ENCODE measurements around the gene DDX10. TPM values are rescaled to one million over a fixed set of nuclear protein-coding genes. Genes with fewer than 3 reads are reported as not detected.

Gene DDX10
- total RNA-seq, 4 donors from 2014 or later: 11.5 to 22.0 (median 14.3) TPM

DNA sequence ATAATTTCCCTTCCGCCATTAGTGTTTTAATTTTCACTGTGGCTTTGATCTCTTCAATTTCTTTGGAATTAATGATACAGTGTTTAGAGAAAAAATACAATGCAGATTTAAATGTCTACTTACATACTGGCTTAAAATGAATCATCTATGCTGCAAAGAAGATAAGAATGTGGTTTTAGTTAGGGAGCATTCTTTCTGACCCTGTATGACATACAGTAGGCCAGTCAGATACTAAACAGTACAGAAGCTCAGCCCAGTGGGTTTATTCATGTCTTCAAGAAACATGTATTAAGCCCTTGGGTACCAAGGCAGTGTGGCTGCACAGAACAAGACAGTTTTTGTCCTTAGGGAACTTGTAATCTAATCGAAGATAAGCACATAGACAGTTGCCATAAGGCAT lies 268.8 kb downstream of the DDX10 start:
- Histone ChIP-seq H3K27ac (replicated peaks in 1 of 4) (no peak overlapping the region), H3K36me3 (no peaks in the 10 kb centered on the region), H3K27me3 (no peaks in the 10 kb centered on the region), H3K4me3 (no peak overlapping the region), H3K9me3 (no peaks in the 10 kb centered on the region), H3K4me1 (no peaks in the 10 kb centered on the region)
- no peak for DNase-seq (ENCODE audit: extremely low spot score)
- intact Hi-C loops (cut with DNase I): no loop called here
- TF ChIP-seq CTCF (IDR thresholded peaks at IDR 0.05) (no peak), POLR2A (IDR thresholded peaks at IDR 0.05; ENCODE audit: low read depth) (no peak), EP300 (IDR thresholded peaks at IDR 0.05) (no peak), POLR2AphosphoS5 (IDR thresholded peaks at IDR 0.05) (no peak)
- 95% methylated on average over 2 of the region's 2 CpGs for WGBS

GRCh38 chr11:108934289-108934688 lies 269.4 kb downstream of the DDX10 start:
- Histone ChIP-seq H3K4me1 (no peaks in the 10 kb centered on the region), H3K4me3 (no peak overlapping the region), H3K27ac (replicated peaks in 1 of 4) (no peak overlapping the region), H3K9me3 (no peaks in the 10 kb centered on the region), H3K36me3 (no peaks in the 10 kb centered on the region), H3K27me3 (no peaks in the 10 kb centered on the region)
- intact Hi-C loops (cut with DNase I): no loop called here
- no peak for TF ChIP-seq POLR2A (IDR thresholded peaks at IDR 0.05; ENCODE audit: low read depth)
- TF ChIP-seq EP300 (IDR thresholded peaks at IDR 0.05): no peak
- TF ChIP-seq CTCF (IDR thresholded peaks at IDR 0.05): no peak
- TF ChIP-seq POLR2AphosphoS5 (IDR thresholded peaks at IDR 0.05): no peak
- no peak for DNase-seq (ENCODE audit: extremely low spot score)

- no peak overlapping the region for H3K4me3 ChIP-seq
- intact Hi-C loops (cut with DNase I): no loop called here
- H3K27me3 ChIP-seq: no peaks in the 10 kb centered on the region
- DNase-seq (ENCODE audit: extremely low spot score): no peak
- no peak overlapping the region for H3K27ac ChIP-seq (replicated peaks in 1 of 4)
- TF ChIP-seq POLR2A (IDR thresholded peaks at IDR 0.05; ENCODE audit: low read depth): no peak
- TF ChIP-seq CTCF (IDR thresholded peaks at IDR 0.05): no peak
- TF ChIP-seq POLR2AphosphoS5 (IDR thresholded peaks at IDR 0.05): no peak
- no peak for TF ChIP-seq EP300 (IDR thresholded peaks at IDR 0.05)
- H3K4me1 ChIP-seq: no peaks in the 10 kb centered on the region
- H3K36me3 ChIP-seq: no peaks in the 10 kb centered on the region
- WGBS: 95% methylated on average over 7 of the region's 7 CpGs
- H3K9me3 ChIP-seq: no peaks in the 10 kb centered on the region
Measured at GRCh38 chr11:108934696-108935095, 269.8 kb downstream of the DDX10 start.

DNA sequence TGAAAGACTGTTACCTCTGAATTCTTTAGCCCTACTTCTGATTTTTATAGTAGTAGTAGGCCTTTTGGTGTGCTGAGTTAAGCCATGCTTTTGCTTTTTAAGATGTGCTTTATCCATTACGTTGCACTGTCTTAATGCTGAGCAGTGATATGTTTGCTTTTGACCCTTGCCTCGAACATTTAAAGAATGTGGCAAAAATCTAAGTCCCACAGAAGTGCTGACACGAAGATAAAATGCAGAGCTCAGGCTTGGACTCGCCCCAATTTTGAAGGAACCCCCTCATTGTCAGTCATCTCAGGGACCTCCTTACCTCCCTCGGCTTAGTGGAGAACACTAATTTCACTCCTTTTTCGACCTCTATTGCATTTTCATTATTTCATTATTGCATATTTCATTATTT lies 272.9 kb downstream of the DDX10 start:
- WGBS: 88% methylated on average over 6 of the region's 6 CpGs
- Histone ChIP-seq H3K4me1 (no peaks in the 10 kb centered on the region), H3K27ac (replicated peaks in 1 of 4) (no peak overlapping the region), H3K27me3 (no peaks in the 10 kb centered on the region), H3K9me3 (no peaks in the 10 kb centered on the region), H3K4me3 (no peak overlapping the region), H3K36me3 (peaks cover 0 to 23% (median 14%) of the 10 kb centered on the region in 4 donors)
- intact Hi-C loops (cut with DNase I): no loop called here
- DNase-seq (ENCODE audit: extremely low spot score): no peak
- TF ChIP-seq CTCF (IDR thresholded peaks at IDR 0.05) (no peak), EP300 (IDR thresholded peaks at IDR 0.05) (no peak), POLR2AphosphoS5 (IDR thresholded peaks at IDR 0.05) (no peak), POLR2A (IDR thresholded peaks at IDR 0.05; ENCODE audit: low read depth) (no peak)

DNA sequence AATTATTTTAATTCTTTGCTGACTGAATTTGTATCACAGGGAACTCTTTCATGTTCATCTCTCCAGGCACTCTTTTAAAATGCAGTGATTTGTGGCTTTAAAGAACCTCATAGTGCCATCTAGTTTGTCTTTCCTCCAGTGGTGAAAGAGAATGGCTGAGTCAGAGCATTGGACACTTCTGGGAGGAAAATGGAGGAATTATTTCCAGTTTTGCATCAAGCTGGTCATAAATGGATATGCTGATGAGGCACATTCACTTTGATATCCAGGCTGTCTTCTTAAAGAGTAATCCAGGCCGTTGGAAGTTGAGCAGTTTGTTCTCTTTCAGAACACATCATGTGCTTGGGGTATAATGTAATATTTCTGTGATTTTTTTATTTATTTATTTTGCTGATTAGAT lies 273.7 kb downstream of the DDX10 start:
- WGBS: 88% methylated on average over 1 of the region's 1 CpG
- no peak overlapping the region for H3K27ac ChIP-seq (replicated peaks in 1 of 4)
- no peak overlapping the region for H3K4me3 ChIP-seq
- H3K9me3 ChIP-seq: no peaks in the 10 kb centered on the region
- no peaks in the 10 kb centered on the region for H3K27me3 ChIP-seq
- intact Hi-C loops (cut with DNase I): no loop called here
- no peaks in the 10 kb centered on the region for H3K4me1 ChIP-seq
- DNase-seq (ENCODE audit: extremely low spot score): no peak
- TF ChIP-seq POLR2AphosphoS5 (IDR thresholded peaks at IDR 0.05) (no peak), EP300 (IDR thresholded peaks at IDR 0.05) (no peak), POLR2A (IDR thresholded peaks at IDR 0.05; ENCODE audit: low read depth) (no peak), CTCF (IDR thresholded peaks at IDR 0.05) (no peak)
- peaks cover 0 to 23% (median 14%) of the 10 kb centered on the region in 4 donors for H3K36me3 ChIP-seq
